Thyroid gland (tissue), 4 donors: Measurements from ENCODE around the gene MAEA.

Source experiments
- POLR2A ChIP-seq, 2 donors: fragments of 450-650 bp; IDR thresholded peaks; one replicate each; pipeline ENCODE4 v1.6.1; 2017; ENCODE audit warnings: antibody characterized with exemption in 2 of 2, mild to moderate bottlenecking in 2 of 2, moderate library complexity in 1 of 2
- TF ChIP-seq, protein P1 (sequence below), 6 experiments: fragments of 200-600 bp in 3 of 6; fragments of 450-650 bp in 3 of 6; sonication (generic) in 3 of 6; IDR thresholded peaks; one replicate each; pipeline ENCODE4 v1.5.1; 2016 to 2019; ENCODE audit warnings: antibody characterized with exemption in 6 of 6, mild to moderate bottlenecking in 2 of 6, inconsistent platforms in 1 of 6, moderate library complexity in 1 of 6

DNA sequence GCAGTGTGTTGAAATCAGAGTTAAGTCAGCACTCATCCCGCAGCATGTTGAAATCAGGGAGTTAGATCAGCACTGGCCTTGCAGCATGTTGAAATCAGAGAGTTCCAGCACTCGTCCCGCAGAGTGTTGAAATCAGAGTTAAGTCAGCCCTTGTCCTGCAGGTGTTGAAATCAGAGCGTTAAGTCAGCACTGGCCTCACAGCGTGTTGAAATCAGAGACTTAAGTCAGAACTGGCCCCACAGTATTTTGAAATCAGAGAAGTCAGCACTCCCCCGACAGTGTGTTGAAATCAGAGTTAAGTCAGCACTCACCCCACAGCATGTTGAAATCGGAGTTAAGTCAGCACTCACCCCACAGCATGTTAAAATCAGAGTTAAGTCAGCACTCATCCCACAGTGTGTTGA lies 46.4 kb downstream of the MAEA start:
- TF ChIP-seq, protein P1, sequence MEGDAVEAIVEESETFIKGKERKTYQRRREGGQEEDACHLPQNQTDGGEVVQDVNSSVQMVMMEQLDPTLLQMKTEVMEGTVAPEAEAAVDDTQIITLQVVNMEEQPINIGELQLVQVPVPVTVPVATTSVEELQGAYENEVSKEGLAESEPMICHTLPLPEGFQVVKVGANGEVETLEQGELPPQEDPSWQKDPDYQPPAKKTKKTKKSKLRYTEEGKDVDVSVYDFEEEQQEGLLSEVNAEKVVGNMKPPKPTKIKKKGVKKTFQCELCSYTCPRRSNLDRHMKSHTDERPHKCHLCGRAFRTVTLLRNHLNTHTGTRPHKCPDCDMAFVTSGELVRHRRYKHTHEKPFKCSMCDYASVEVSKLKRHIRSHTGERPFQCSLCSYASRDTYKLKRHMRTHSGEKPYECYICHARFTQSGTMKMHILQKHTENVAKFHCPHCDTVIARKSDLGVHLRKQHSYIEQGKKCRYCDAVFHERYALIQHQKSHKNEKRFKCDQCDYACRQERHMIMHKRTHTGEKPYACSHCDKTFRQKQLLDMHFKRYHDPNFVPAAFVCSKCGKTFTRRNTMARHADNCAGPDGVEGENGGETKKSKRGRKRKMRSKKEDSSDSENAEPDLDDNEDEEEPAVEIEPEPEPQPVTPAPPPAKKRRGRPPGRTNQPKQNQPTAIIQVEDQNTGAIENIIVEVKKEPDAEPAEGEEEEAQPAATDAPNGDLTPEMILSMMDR (IDR thresholded peaks at IDR 0.05) = no peak
- no peak for TF ChIP-seq POLR2A (IDR thresholded peaks at IDR 0.05)
